Measurements from ENCODE around the gene ZNF300.
A peak's percentile ranks its signal among the peaks of the same experiment; 100 is the strongest.
"Not testable (repeated sequence)": the region's sequence is repeated elsewhere in the genome, so short reads cannot be mapped to it uniquely, and the experiment has no call there.

The ZNF300 gene

GRCh38 chr5:150904479-150905311 is at the start of gene ZNF300:
Gene ZNF300 (minus strand): TSS chr5:150904980. CDS start chr5:150903155, 1,825 bp downstream.
- peak in 55 of 56 donors; percentile 30 to 94 (median 86) for DNase-seq

GRCh38 chr5:150948539-150948938 is 43.8 kb upstream of the ZNF300 start:
- DNase-seq: no peak

DNA sequence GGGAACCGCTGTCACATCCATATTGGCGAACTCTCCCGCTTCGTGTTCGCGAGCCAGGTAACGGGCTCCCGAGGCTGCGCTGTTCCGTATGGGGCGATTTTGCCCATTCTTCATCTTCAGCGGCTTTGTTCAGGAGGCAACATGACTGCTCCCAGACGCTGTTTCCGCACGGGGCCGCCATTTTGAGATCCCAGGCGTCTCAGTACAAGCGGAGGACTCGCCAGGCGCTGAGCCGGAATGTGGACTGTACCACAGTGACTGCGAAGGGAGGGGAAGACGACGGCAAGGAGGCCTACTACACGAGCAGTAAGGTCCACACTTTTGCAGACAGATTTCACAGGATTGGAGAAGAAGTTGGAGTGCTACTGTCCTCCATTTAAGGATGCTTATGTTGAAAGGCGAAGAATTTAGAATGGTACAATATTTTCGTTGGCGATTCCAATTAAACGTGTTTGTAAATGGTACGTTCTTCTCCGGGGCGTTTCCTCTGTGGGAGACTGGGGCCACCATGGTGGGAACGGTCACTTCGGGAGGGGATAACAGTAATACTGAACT is 41.6 kb upstream of the ZNF300 start:
- DNase-seq: peak in 55 of 56 donors; percentile 14 to 86 (median 72)

GRCh38 chr5:150945947-150946346 is 41.2 kb upstream of the ZNF300 start:
- peak in 8 of 56 donors; percentile 1 to 50 (median 26) for DNase-seq

DNA sequence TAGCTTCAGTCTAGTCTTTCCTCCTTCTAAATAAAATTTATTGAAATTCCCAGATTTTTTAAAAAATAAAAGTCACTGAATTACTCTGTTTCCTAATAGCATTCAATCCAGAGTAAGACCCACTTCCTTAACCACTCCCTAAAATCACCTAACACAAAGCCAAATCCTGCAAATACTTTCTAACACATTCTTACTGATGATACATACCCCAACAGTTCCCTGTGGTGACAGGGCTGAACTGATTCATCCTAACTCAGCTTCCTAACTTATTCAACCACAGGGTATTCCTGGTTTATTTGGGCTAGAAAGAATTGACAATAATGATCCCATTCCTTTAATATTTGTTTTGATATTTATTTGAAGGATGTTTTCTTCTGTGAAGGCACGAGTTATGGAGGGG is 40.7 kb upstream of the ZNF300 start:
- no peak for DNase-seq

GRCh38 chr5:150931368-150931965 is 26.7 kb upstream of the ZNF300 start:
- DNase-seq: no peak

DNA sequence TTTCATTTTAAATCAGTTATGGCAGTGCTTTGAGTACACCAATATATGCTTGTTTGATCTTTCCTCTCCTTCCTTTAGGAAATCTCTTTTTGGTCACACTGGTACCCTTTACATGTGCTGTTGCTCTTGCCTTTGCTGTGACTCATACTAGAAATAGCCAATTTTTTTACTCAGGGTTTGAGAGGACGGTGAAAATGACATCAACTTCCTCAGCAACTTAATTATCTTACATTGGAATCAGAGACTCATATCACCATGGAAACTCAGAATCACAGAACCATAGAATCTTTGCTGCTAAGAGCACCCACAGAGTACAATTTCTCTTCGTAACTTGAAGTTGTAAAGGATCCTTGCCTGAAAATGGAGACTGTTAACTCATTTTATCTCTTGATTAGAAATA is 13.8 kb upstream of the ZNF300 start:
- DNase-seq: no peak

DNA sequence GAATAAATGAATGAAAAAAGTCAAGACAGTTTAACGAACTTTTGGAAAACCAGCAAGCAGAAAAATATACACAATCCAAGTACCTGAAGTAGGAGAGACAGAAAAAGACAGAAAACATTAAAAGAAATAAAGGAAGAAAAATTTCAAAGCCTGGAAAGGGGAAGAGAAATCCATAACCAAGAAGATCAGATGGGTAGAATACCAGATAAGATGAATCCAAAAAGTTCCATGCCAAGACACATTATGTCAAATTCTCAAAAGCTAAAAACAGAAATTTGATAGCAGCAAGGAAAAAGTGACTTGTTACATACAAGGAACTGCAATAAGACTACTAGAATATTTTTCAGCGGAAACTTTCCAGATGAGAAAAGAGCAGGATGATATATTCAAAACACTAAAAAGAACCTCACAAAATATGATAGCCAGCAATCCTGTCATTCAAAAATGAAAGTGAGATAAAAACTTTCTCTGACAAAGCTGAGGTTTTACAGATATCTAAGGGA is 7.6 kb upstream of the ZNF300 start:
- DNase-seq: no peak

DNA sequence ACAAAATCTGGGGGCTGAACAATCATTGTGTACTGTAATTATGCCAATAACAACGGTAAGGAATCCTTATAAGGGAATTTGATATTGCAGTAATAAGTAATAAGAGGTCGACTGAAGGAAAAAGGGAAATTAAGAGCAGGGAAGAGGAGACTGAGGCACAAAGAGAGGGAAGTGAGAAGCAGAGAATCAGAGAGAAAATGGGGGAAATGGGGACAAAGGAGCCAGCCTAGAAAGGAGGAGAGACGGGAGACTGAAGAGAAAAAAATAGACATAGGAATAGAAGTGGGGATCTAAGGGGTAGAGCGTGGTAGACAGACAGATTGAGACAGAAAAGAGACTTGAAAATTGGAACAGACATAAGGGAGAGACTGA is 518 bp upstream of the ZNF300 start:
- DNase-seq: no peak

DNA sequence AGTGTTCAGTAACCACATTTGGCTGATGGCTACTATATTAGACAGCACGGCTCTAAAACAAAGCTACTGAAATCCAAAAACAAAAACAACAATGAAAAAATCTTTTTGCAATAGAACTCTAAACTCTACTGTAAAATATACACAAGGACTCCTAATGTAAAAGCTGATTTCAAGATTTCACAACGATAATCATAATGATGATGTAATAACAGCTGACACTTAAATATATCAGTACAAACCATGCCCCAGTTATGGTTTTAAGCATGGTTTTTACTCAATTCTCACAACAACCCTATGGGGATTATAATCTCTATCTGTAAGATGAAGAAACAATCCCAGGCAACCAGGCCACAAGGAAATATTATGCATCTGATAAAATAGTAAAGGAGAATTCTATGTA is 3.3 kb downstream of the ZNF300 start:
- DNase-seq: no peak

DNA sequence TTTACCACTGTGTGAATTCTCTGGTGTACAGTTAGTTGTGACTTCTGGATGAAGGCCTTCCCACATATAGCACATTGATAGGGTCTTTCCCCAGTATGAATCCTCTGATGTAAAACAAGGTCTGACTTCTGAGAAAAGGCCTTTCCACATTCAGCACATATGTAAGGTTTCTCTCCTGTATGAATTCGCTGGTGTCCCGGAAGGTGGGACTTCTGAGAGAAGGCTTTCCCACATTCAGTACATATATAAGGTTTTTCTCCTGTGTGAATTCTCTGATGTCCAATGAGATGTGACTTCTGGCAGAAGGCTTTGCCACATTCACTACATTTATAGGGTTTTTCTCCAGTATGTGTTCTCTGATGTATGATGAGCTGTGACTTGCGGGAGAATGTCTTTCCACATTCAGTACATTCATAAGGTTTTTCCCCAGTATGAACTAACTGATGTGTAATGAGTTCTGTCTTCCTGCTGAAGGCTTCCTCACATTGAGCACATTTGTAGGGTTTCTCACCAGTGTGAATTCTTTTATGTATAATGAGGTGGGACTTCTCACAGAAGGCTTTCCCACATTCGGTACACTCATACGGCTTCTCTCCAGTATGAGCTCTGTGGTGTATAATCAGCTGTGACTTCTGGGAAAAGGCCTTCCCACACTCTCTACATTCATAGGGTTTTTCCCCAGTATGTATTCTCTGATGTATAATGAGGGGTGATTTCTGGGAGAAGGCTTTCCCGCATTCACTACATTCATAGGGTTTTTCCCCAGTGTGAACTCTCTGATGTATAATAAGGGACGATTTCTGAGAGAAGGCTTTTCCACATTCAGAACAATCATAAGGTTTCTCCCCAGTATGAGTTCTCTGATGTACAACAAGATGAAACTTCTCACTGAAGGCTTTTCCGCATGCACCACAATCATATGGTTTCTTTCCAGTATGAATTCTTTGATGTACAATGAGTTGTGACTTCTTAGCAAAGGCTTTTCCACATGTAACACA is 9.1 kb downstream of the ZNF300 start:
- DNase-seq: no peak

GRCh38 chr5:150879358-150879757 is 25.4 kb downstream of the ZNF300 start:
- DNase-seq: no peak

DNA sequence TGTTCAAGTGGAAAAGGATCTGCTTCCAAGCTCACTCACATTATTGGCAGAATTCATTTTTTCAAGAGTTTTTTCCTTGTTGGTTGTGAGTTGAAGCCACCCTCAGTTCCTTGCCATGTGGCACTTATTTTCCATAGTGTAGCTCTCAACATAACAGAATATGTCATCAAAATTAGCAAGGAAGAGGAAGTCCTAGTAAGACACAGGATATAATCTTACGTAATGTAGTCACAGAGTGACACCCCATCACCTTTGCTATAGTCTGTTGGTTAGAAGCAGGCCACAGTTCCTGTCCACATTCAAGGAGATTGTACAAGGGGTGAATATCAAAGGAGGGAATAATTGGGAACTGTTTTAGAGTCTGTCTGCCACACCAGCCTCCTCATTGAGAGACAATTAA is 42.7 kb downstream of the ZNF300 start:
- no peak for DNase-seq

DNA sequence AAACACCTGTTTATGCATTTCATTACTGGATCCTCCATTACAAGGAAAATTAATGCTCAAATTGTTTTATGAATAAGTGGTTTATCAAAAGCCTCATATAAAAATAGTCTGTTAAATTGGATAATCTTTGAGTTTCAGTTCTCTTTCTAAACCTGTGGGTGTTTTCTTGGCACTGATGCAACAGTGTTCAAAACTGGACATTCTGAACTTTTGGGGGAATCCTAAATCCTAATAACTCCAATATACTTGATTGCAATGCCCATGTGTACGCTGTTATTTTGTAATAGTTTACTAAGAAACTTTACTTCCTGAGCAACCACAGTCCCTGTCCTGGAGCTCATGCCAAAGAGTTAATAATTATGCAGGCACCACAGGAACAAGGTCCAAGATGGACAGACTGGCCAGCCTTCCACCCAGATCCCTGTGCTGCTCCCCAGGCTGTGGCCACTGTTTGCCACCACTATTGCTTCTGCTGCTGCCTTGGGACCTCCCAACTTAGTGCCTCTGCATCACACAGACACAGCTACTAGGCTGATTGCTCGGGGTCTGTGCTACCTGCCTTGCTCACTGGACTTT is 44.4 kb downstream of the ZNF300 start:
- no peak for DNase-seq

GRCh38 chr5:150856700-150857099 is 48.1 kb downstream of the ZNF300 start:
- DNase-seq: not testable (repeated sequence)

DNA sequence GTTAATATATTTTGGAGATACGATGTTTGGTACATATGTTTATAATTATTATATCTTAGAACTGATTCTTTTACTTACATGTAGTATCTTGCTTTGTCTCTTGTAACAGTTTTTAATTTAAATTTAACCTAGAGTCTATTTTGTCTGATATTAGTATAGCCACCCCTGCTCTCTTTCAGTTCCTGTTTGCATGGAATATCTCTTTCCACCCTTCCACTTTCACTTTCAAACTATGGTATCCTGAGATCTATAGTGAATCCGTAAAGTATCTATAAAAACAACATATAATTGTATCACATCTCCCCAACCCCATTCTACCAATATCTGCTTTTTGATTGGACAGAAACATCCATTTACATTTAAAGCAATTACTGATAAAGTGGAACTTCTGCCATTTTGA is 51.2 kb downstream of the ZNF300 start:
- no peak for DNase-seq

DNA sequence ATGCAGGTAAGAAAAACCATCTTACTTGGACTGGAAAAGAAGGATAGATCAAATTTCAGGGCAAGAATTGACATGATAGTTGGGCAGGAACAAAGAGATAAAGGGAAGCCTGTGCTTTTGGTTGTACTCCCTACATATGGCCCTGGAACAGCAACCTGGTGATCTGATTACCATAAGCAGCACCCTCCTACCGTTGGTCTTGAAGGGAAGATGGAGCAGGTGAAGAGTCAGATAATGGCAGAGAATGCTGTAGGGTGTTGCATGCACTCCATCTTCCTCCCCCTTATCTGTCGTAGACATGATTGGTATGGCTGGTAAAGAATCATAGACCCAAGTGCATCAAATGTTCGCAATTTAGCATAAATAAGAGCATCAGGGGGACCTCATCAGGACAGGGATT is 53.7 kb downstream of the ZNF300 start:
- no peak for DNase-seq

- no peak for DNase-seq
These were observed 56.5 kb downstream of the ZNF300 start for GRCh38 chr5:150848271-150848670.

- no peak for DNase-seq
These were observed 57.5 kb downstream of the ZNF300 start for GRCh38 chr5:150847334-150847695.

- peak in 10 of 56 donors; percentile 2 to 37 (median 14) for DNase-seq
These were observed 58.0 kb downstream of the ZNF300 start for GRCh38 chr5:150846654-150847333.

All from nucleus accumbens (tissue), 56 donors.